ENCODE data around the gene ALLC. TPM values are rescaled to one million over a fixed set of nuclear protein-coding genes. Genes with fewer than 3 reads are reported as not detected.

The ALLC gene
- total RNA-seq, 2 donors from 2014 or later, result not detected

- Histone ChIP-seq H3K9ac (ENCODE audit: extremely low read depth, low read length, poor library complexity, severe bottlenecking) (no peak overlapping the region), H3K4me1 (ENCODE audit: control insufficient read depth, insufficient read depth, low read length) (peaks cover 3% of the 10 kb centered on the region), H3K27me3 (ENCODE audit: control insufficient read depth, insufficient read depth, low read length, poor library complexity, severe bottlenecking) (peaks cover 8% of the 10 kb centered on the region), H3K4me3 (ENCODE audit: low read length) (peak overlapping the region; percentile 23), H3K36me3 (ENCODE audit: control insufficient read depth, insufficient read depth, low read length) (no peaks in the 10 kb centered on the region), H3K9me3 (ENCODE audit: control insufficient read depth, low read length) (no peaks in the 10 kb centered on the region), H3K27ac (ENCODE audit: low read depth, low read length) (peak overlapping the region; percentile 100)
- H3K4me1 Mint-ChIP-seq, result peaks cover 7% of the 10 kb centered on the region
- H3K4me3 Mint-ChIP-seq, result peak overlapping the region; percentile 29
- no peak for TF ChIP-seq CTCF (conservative IDR thresholded peaks at IDR 0.05)
- no peak overlapping the region for H3K27ac Mint-ChIP-seq
- H3K27me3 Mint-ChIP-seq (ENCODE audit: insufficient read depth), result peaks cover 35% of the 10 kb centered on the region
- H3K9me3 Mint-ChIP-seq, result no peaks in the 10 kb centered on the region
- peak; percentile 78 for DNase-seq
- no peaks in the 10 kb centered on the region for H3K36me3 Mint-ChIP-seq (ENCODE audit: low read depth)
- 28 to 35% methylated on average over 36 to 45 of the region's 45 CpGs for WGBS, 2 experiments (ENCODE audit: insufficient coverage in 1 of 2, insufficient read length in 1 of 2)
These were observed 6.0 kb upstream of the ALLC start for GRCh38 chr2:3651691-3652648.

GRCh38 chr2:3652896-3653625 lies 4.9 kb upstream of the ALLC start:
- H3K4me1 Mint-ChIP-seq, result peaks cover 18% of the 10 kb centered on the region
- Histone ChIP-seq H3K27ac (ENCODE audit: low read depth, low read length) (no peak overlapping the region), H3K9ac (ENCODE audit: extremely low read depth, low read length, poor library complexity, severe bottlenecking) (no peak overlapping the region), H3K36me3 (ENCODE audit: control insufficient read depth, insufficient read depth, low read length) (no peaks in the 10 kb centered on the region), H3K4me1 (ENCODE audit: control insufficient read depth, insufficient read depth, low read length) (peaks cover 13% of the 10 kb centered on the region), H3K27me3 (ENCODE audit: control insufficient read depth, insufficient read depth, low read length, poor library complexity, severe bottlenecking) (peaks cover 8% of the 10 kb centered on the region), H3K4me3 (ENCODE audit: low read length) (no peak overlapping the region), H3K9me3 (ENCODE audit: control insufficient read depth, low read length) (no peaks in the 10 kb centered on the region)
- no peaks in the 10 kb centered on the region for H3K36me3 Mint-ChIP-seq (ENCODE audit: low read depth)
- 93 to 100% methylated on average over 8 to 9 of the region's 9 CpGs for WGBS, 2 experiments (ENCODE audit: insufficient coverage in 1 of 2, insufficient read length in 1 of 2)
- TF ChIP-seq CTCF (conservative IDR thresholded peaks at IDR 0.05), result no peak
- H3K27me3 Mint-ChIP-seq (ENCODE audit: insufficient read depth), result peaks cover 32% of the 10 kb centered on the region
- H3K27ac Mint-ChIP-seq, result no peak overlapping the region
- no peak overlapping the region for H3K4me3 Mint-ChIP-seq
- no peak for DNase-seq
- no peaks in the 10 kb centered on the region for H3K9me3 Mint-ChIP-seq

GRCh38 chr2:3654011-3654410 lies 4.0 kb upstream of the ALLC start:
- DNase-seq, result no peak
- Mint-ChIP-seq H3K9me3 (no peaks in the 10 kb centered on the region), H3K36me3 (ENCODE audit: low read depth) (no peaks in the 10 kb centered on the region), H3K27me3 (ENCODE audit: insufficient read depth) (peaks cover 27% of the 10 kb centered on the region), H3K27ac (no peak overlapping the region), H3K4me1 (peaks cover 19% of the 10 kb centered on the region), H3K4me3 (no peak overlapping the region)
- WGBS, 2 experiments (ENCODE audit: insufficient coverage in 1 of 2, insufficient read length in 1 of 2), result 86 to 95% methylated on average over 8 to 10 of the region's 10 CpGs
- Histone ChIP-seq H3K27ac (ENCODE audit: low read depth, low read length) (no peak overlapping the region), H3K9me3 (ENCODE audit: control insufficient read depth, low read length) (no peaks in the 10 kb centered on the region), H3K27me3 (ENCODE audit: control insufficient read depth, insufficient read depth, low read length, poor library complexity, severe bottlenecking) (peaks cover 8% of the 10 kb centered on the region), H3K36me3 (ENCODE audit: control insufficient read depth, insufficient read depth, low read length) (no peaks in the 10 kb centered on the region), H3K9ac (ENCODE audit: extremely low read depth, low read length, poor library complexity, severe bottlenecking) (no peak overlapping the region), H3K4me3 (ENCODE audit: low read length) (no peak overlapping the region), H3K4me1 (ENCODE audit: control insufficient read depth, insufficient read depth, low read length) (peaks cover 14% of the 10 kb centered on the region)
- TF ChIP-seq CTCF (conservative IDR thresholded peaks at IDR 0.05), result no peak

All from endodermal cell (in vitro differentiated cells).